ENCODE results near the gene NID2.

DNA sequence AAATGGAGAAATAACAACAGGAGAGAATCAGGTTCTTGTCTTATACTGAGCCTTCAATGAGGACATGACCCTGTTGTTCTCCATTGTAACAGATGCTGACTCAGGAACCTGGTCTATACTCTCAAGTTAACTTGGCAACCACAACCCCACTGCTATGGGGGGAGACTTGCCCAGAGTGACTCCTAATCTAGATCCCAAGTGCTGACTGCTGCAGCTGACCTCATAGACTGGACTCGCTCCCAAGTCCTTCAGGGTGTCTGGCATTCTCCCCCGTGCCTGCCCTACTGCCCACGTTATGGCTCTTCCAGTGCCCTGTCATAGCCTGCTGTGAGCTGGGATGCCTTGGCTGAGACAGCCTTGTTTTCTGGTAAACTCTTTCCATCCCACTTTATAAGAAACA is 37.1 kb downstream of the NID2 start:
- TF ChIP-seq, protein P1, sequence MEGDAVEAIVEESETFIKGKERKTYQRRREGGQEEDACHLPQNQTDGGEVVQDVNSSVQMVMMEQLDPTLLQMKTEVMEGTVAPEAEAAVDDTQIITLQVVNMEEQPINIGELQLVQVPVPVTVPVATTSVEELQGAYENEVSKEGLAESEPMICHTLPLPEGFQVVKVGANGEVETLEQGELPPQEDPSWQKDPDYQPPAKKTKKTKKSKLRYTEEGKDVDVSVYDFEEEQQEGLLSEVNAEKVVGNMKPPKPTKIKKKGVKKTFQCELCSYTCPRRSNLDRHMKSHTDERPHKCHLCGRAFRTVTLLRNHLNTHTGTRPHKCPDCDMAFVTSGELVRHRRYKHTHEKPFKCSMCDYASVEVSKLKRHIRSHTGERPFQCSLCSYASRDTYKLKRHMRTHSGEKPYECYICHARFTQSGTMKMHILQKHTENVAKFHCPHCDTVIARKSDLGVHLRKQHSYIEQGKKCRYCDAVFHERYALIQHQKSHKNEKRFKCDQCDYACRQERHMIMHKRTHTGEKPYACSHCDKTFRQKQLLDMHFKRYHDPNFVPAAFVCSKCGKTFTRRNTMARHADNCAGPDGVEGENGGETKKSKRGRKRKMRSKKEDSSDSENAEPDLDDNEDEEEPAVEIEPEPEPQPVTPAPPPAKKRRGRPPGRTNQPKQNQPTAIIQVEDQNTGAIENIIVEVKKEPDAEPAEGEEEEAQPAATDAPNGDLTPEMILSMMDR (IDR thresholded peaks at IDR 0.05 in 4 of 5, conservative IDR thresholded peaks at IDR 0.05 in 1 of 5) = no peak
- no peak for TF ChIP-seq POLR2A (IDR thresholded peaks at IDR 0.05)

Data from gastrocnemius medialis (tissue), 4 donors.